ENCODE results near the gene EGFLAM. TPM values are rescaled to one million over a fixed set of nuclear protein-coding genes. Genes with fewer than 3 reads are reported as not detected.

Gene EGFLAM
- total RNA-seq, 1 experiment from 2014 or later = 0.33 TPM

- Histone ChIP-seq H3K14ac (ENCODE audit: insufficient read depth, low read length) (no peak overlapping the region), H3K4me1 (ENCODE audit: insufficient read depth, low read length) (peaks cover 10% of the 10 kb centered on the region; the same call in 1 of the 2 replicates), H3K9ac (ENCODE audit: extremely low read depth, insufficient read length, low read length) (no peak overlapping the region), H4K8ac (replicated peaks; ENCODE audit: insufficient read length, low read depth, low read length) (no peak overlapping the region), H3K4ac (ENCODE audit: low read depth, low read length) (no peak overlapping the region), H3K27ac (ENCODE audit: insufficient read length, low read depth, low read length) (no peak overlapping the region), H4K5ac (ENCODE audit: insufficient read length, low read depth, low read length) (no peak overlapping the region), H3K23me2 (ENCODE audit: insufficient read length, low read depth, low read length, poor library complexity, severe bottlenecking) (no peaks in the 10 kb centered on the region), H4K20me1 (ENCODE audit: control insufficient read depth, insufficient read depth, insufficient read length) (no peaks in the 10 kb centered on the region), H3K27me3 (ENCODE audit: insufficient read depth, low read length) (peaks cover 2% of the 10 kb centered on the region; the same call in 1 of the 2 replicates), H3K79me1 (ENCODE audit: insufficient read depth, low read depth, low read length, poor library complexity, severe bottlenecking) (no peaks in the 10 kb centered on the region), H2AFZ (ENCODE audit: low read length) (no peak overlapping the region), H3K18ac (ENCODE audit: insufficient read length, low read depth, low read length) (no peak overlapping the region), H2BK5ac (ENCODE audit: insufficient read length, low read length) (no peak overlapping the region), H2BK120ac (ENCODE audit: low read depth, low read length, poor library complexity, severe bottlenecking) (no peak overlapping the region), H3K4me2 (ENCODE audit: insufficient read depth, insufficient read length, low read length) (no peak overlapping the region), H4K91ac (ENCODE audit: insufficient read length, low read depth, low read length) (no peak overlapping the region), H2BK20ac (ENCODE audit: low read depth, low read length, poor library complexity, severe bottlenecking) (no peak overlapping the region), H2BK12ac (ENCODE audit: insufficient read length, low read depth, low read length) (no peak overlapping the region), H3K9me3 (ENCODE audit: control insufficient read depth, low read depth, low read length) (no peaks in the 10 kb centered on the region), H3K79me2 (ENCODE audit: insufficient read depth, low read length) (no peaks in the 10 kb centered on the region), H2AK5ac (ENCODE audit: insufficient read length, low read length) (no peak overlapping the region), H3K56ac (ENCODE audit: insufficient read length, low read depth, low read length) (no peak overlapping the region), H3K23ac (ENCODE audit: insufficient read length, low read depth, low read length) (no peak overlapping the region), H2BK15ac (ENCODE audit: low read depth, low read length) (no peak overlapping the region), H3T11ph (ENCODE audit: low read length) (no peak overlapping the region)
- H3K9me3 Mint-ChIP-seq = no peaks in the 10 kb centered on the region; a peak in 2 of 5 replicates
- peaks cover 2% of the 10 kb centered on the region for H3K27me3 Mint-ChIP-seq (ENCODE audit: low read depth)
- H3K36me3 Mint-ChIP-seq (ENCODE audit: insufficient read depth in 1 of 3, low read depth in 3 of 3) = no peaks in the 10 kb centered on the region
- H3K4me1 Mint-ChIP-seq = peaks cover 36 to 45% of the 10 kb centered on the region in 2 experiments
- no peak overlapping the region for H3K4me3 Mint-ChIP-seq
- DNase-seq = peak; percentile 83
- TF ChIP-seq CTCF (conservative IDR thresholded peaks at IDR 0.05) = peak; percentile 86
- no CpG with 5 or more reads among the region's 7 CpGs for WGBS (ENCODE audit: extremely low coverage, insufficient read length, low lambda C conversion rate)
- peak overlapping the region in 1 of 3 experiments; percentile 24; a peak in 1 of 7 replicates for H3K27ac Mint-ChIP-seq
Measured at GRCh38 chr5:38382898-38383297, 124.5 kb downstream of the EGFLAM start.
